SU-DHL-6 (cell line): Measurements from ENCODE around the gene AOC1.

ENCODE experiments used
- H2AFZ ChIP-seq: fragments of 200-600 bp; sonication (generic); 2 replicates; pipeline ENCODE4 v1.6.1; 2014; ENCODE audit warnings: low read depth, mild to moderate bottlenecking, moderate library complexity, mixed read lengths, antibody characterized with exemption, low read length; ENCODE audit not compliant: severe bottlenecking
- H3F3A ChIP-seq: fragments of 200-600 bp; shearing (Covaris generic); 2 replicates; pipeline ENCODE4 v1.6.0; 2016; ENCODE audit warnings: antibody characterized with exemption, mild to moderate bottlenecking; ENCODE audit not compliant: insufficient read depth
- H3K27ac ChIP-seq: fragments of 200-600 bp; sonication (generic); 2 replicates; pipeline ENCODE4 v1.5.1; 2016; ENCODE audit warnings: low read depth, mild to moderate bottlenecking, low read length, moderate library complexity, mixed read lengths
- H3K27me3 ChIP-seq: fragments of 200-600 bp; sonication (generic), shearing (Covaris generic); 2 replicates; pipeline ENCODE4 v1.6.0; 2014; ENCODE audit warnings: mild to moderate bottlenecking, low read length
- H3K36me3 ChIP-seq: fragments of 200-600 bp; sonication (generic); 2 replicates; pipeline ENCODE4 v1.6.1; 2014; ENCODE audit warnings: mild to moderate bottlenecking, low read length, mixed read lengths
- H3K4me2 ChIP-seq: fragments of 300-600, 200-600 bp; shearing (Covaris generic), sonication (generic); 2 replicates; pipeline ENCODE4 v1.6.0; 2014; ENCODE audit warnings: low read length, low read depth, mild to moderate bottlenecking; ENCODE audit not compliant: poor library complexity, severe bottlenecking
- H3K4me3 ChIP-seq: fragments of 200-600 bp; sonication (generic); 2 replicates; pipeline ENCODE4 v1.5.1; 2014; ENCODE audit warnings: antibody characterized with exemption, low read length, mild to moderate bottlenecking, mixed read lengths; ENCODE audit not compliant: insufficient read depth, poor library complexity, severe bottlenecking
- H3K79me2 ChIP-seq: fragments of 200-600 bp; sonication (generic); 2 replicates; pipeline ENCODE4 v1.6.1; 2014; ENCODE audit warnings: mild to moderate bottlenecking, low read length, moderate library complexity; ENCODE audit not compliant: insufficient read depth
- H3K9ac ChIP-seq: fragments of 200-600 bp; sonication (generic); 2 replicates; pipeline ENCODE4 v1.7.0; 2014; ENCODE audit warnings: mild to moderate bottlenecking, low read length
- H3K9me2 ChIP-seq: fragments of 200-600 bp; sonication (generic); replicated peaks from 2 replicates; pipeline ENCODE4 v1.6.1; 2014; ENCODE audit warnings: low read length; ENCODE audit not compliant: insufficient read depth
- H3K9me3 ChIP-seq: fragments of 200-600 bp; sonication (generic); 2 replicates; pipeline ENCODE4 v1.6.1; 2014; ENCODE audit warnings: low read length, mixed read lengths; ENCODE audit not compliant: insufficient read depth
- H4K20me1 ChIP-seq: fragments of 200-600 bp; sonication (generic); 2 replicates; pipeline ENCODE4 v1.6.1; 2014; ENCODE audit warnings: low read depth, mild to moderate bottlenecking, antibody characterized with exemption, low read length, moderate library complexity, mixed read lengths
- EZH2phosphoT487 ChIP-seq: fragments of 200-600 bp; sonication (generic), shearing (Covaris generic); conservative IDR thresholded peaks from 2 replicates; pipeline ENCODE4 v1.6.1; 2018; ENCODE audit warnings: mild to moderate bottlenecking, antibody characterized with exemption, low read length, moderate library complexity, mixed read lengths
- TF ChIP-seq, protein P1 (sequence below): fragments of 200-600 bp; sonication (generic); IDR thresholded peaks from one replicate; pipeline ENCODE4 v1.5.1; 2017; ENCODE audit warnings: antibody characterized with exemption, mild to moderate bottlenecking, low read length, moderate library complexity; ENCODE audit not compliant: insufficient read depth, poor library complexity, severe bottlenecking

Gene AOC1, protein sequence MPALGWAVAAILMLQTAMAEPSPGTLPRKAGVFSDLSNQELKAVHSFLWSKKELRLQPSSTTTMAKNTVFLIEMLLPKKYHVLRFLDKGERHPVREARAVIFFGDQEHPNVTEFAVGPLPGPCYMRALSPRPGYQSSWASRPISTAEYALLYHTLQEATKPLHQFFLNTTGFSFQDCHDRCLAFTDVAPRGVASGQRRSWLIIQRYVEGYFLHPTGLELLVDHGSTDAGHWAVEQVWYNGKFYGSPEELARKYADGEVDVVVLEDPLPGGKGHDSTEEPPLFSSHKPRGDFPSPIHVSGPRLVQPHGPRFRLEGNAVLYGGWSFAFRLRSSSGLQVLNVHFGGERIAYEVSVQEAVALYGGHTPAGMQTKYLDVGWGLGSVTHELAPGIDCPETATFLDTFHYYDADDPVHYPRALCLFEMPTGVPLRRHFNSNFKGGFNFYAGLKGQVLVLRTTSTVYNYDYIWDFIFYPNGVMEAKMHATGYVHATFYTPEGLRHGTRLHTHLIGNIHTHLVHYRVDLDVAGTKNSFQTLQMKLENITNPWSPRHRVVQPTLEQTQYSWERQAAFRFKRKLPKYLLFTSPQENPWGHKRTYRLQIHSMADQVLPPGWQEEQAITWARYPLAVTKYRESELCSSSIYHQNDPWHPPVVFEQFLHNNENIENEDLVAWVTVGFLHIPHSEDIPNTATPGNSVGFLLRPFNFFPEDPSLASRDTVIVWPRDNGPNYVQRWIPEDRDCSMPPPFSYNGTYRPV

GRCh38 chr7:150852371-150852905 is at the start of gene AOC1:
Gene AOC1 (plus strand): TSS chr7:150852517. CDS start chr7:150856471, 3,954 bp downstream.
- H3K9ac ChIP-seq: no peak within 1 kb of the TSS

GRCh38 chr7:150803161-150803860 is 49.0 kb upstream of the AOC1 start:
- TF ChIP-seq EZH2phosphoT487: no peak
- TF ChIP-seq, protein P1, sequence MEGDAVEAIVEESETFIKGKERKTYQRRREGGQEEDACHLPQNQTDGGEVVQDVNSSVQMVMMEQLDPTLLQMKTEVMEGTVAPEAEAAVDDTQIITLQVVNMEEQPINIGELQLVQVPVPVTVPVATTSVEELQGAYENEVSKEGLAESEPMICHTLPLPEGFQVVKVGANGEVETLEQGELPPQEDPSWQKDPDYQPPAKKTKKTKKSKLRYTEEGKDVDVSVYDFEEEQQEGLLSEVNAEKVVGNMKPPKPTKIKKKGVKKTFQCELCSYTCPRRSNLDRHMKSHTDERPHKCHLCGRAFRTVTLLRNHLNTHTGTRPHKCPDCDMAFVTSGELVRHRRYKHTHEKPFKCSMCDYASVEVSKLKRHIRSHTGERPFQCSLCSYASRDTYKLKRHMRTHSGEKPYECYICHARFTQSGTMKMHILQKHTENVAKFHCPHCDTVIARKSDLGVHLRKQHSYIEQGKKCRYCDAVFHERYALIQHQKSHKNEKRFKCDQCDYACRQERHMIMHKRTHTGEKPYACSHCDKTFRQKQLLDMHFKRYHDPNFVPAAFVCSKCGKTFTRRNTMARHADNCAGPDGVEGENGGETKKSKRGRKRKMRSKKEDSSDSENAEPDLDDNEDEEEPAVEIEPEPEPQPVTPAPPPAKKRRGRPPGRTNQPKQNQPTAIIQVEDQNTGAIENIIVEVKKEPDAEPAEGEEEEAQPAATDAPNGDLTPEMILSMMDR: no peak

More at GRCh38 chr7:150852371-150852905, at the start of gene AOC1:
- no peak for TF ChIP-seq EZH2phosphoT487
- TF ChIP-seq, protein P1: no peak
- H3K9me2 ChIP-seq: no peaks in the 10 kb centered on the region
- no peaks in the 10 kb centered on the region for H3F3A ChIP-seq
- H3K9me3 ChIP-seq: no peaks in the 10 kb centered on the region
- no peak within 1 kb of the TSS for H2AFZ ChIP-seq
- no peaks in the 10 kb centered on the region for H4K20me1 ChIP-seq
- no peak within 1 kb of the TSS for H3K4me3 ChIP-seq
- H3K27me3 ChIP-seq: no peaks in the 10 kb centered on the region
- H3K4me2 ChIP-seq: no peak within 1 kb of the TSS
- no peaks in the 10 kb centered on the region for H3K36me3 ChIP-seq
- no peaks in the 10 kb centered on the region for H3K79me2 ChIP-seq
- H3K27ac ChIP-seq: no peak within 1 kb of the TSS

DNA sequence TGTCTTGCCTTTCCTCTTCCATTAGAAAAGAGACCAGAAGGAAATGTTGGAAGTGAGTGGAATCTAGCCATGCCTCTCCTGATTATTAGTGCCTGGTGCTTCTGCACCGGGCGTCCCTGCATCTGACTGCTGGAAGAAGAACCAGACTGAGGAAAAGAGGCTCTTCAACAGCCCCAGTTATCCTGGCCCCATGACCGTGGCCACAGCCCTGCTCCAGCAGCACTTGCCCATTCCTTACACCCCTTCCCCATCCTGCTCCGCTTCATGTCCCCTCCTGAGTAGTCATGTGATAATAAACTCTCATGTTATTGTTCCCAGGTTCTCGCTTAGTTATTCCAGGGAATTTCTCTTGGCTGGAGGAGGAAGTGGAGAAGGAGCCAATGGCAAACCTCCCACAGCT is 47.5 kb upstream of the AOC1 start:
- no peaks in the 10 kb centered on the region for H3K79me2 ChIP-seq
- no peaks in the 10 kb centered on the region for H3K9me2 ChIP-seq
- no peaks in the 10 kb centered on the region for H3K9me3 ChIP-seq
- H3K27me3 ChIP-seq: no peaks in the 10 kb centered on the region
- TF ChIP-seq, protein P1: no peak
- no peak for TF ChIP-seq EZH2phosphoT487
- H3K36me3 ChIP-seq: no peaks in the 10 kb centered on the region
- no peak overlapping the region for H2AFZ ChIP-seq
- no peak overlapping the region for H3K9ac ChIP-seq
- no peak overlapping the region for H3K4me2 ChIP-seq
- no peaks in the 10 kb centered on the region for H3F3A ChIP-seq
- no peaks in the 10 kb centered on the region for H4K20me1 ChIP-seq
- H3K4me3 ChIP-seq: no peak overlapping the region
- H3K27ac ChIP-seq: no peak overlapping the region

More at GRCh38 chr7:150803161-150803860, 49.0 kb upstream of the AOC1 start:
- Histone ChIP-seq H3K4me2 (no peak overlapping the region), H3K36me3 (no peaks in the 10 kb centered on the region), H2AFZ (no peak overlapping the region), H3K27ac (no peak overlapping the region), H4K20me1 (no peaks in the 10 kb centered on the region), H3K27me3 (no peaks in the 10 kb centered on the region), H3K9me3 (no peaks in the 10 kb centered on the region), H3K9me2 (no peaks in the 10 kb centered on the region), H3K79me2 (no peaks in the 10 kb centered on the region), H3K9ac (no peak overlapping the region), H3K4me3 (no peak overlapping the region), H3F3A (no peaks in the 10 kb centered on the region)
